Muscle layer of colon (tissue), 2 donors: ENCODE data around the gene CTNND2.

Source experiments
- H3K27ac ChIP-seq: one replicate; pipeline ENCODE4 v1.7.0; 2013; ENCODE audit warnings: low read depth, mild to moderate bottlenecking, low read length, moderate library complexity
- H3K27me3 ChIP-seq, 2 donors: one replicate each; pipeline ENCODE4 v1.7.0; 2013; ENCODE audit warnings: low read length in 2 of 2, mild to moderate bottlenecking in 2 of 2; ENCODE audit not compliant: insufficient read depth in 2 of 2, control insufficient read depth in 1 of 2
- H3K36me3 ChIP-seq: one replicate; pipeline ENCODE4 v1.7.0; 2013; ENCODE audit warnings: mild to moderate bottlenecking, low read length; ENCODE audit not compliant: insufficient read depth
- H3K4me1 ChIP-seq: one replicate; pipeline ENCODE4 v1.7.0; 2013; ENCODE audit warnings: mild to moderate bottlenecking, low read length; ENCODE audit not compliant: insufficient read depth
- H3K4me3 ChIP-seq, 2 donors: one replicate each; pipeline ENCODE4 v1.7.0; 2013; ENCODE audit warnings: low read length in 2 of 2, low read depth in 1 of 2, mild to moderate bottlenecking in 1 of 2, moderate library complexity in 1 of 2
- H3K9ac ChIP-seq: one replicate; pipeline ENCODE4 v1.7.0; 2013; ENCODE audit warnings: low read length
- H3K9me3 ChIP-seq: one replicate; pipeline ENCODE4 v1.7.0; 2013; ENCODE audit warnings: mild to moderate bottlenecking, low read length
- donor health status: abdominal sarcoma.
- donor health status: Adenocarcinoma of cecum.

The CTNND2 gene

GRCh38 chr5:11306365-11306764, 597.9 kb downstream of the CTNND2 start:
- no peak overlapping the region for H3K27ac ChIP-seq
- H3K9ac ChIP-seq = no peak overlapping the region
- no peaks in the 10 kb centered on the region for H3K4me1 ChIP-seq
- no peaks in the 10 kb centered on the region for H3K36me3 ChIP-seq
- no peaks in the 10 kb centered on the region for H3K27me3 ChIP-seq
- H3K9me3 ChIP-seq = no peaks in the 10 kb centered on the region
- no peak overlapping the region for H3K4me3 ChIP-seq

GRCh38 chr5:11305245-11305644, 599.0 kb downstream of the CTNND2 start:
- Histone ChIP-seq H3K4me1 (no peaks in the 10 kb centered on the region), H3K27ac (no peak overlapping the region), H3K27me3 (no peaks in the 10 kb centered on the region)

GRCh38 chr5:11304641-11305040, 599.6 kb downstream of the CTNND2 start:
- Histone ChIP-seq H3K36me3 (no peaks in the 10 kb centered on the region), H3K4me1 (no peaks in the 10 kb centered on the region), H3K27me3 (no peaks in the 10 kb centered on the region), H3K27ac (no peak overlapping the region), H3K4me3 (no peak overlapping the region), H3K9me3 (no peaks in the 10 kb centered on the region), H3K9ac (no peak overlapping the region)

More at GRCh38 chr5:11305245-11305644, 599.0 kb downstream of the CTNND2 start:
- no peaks in the 10 kb centered on the region for H3K36me3 ChIP-seq
- H3K9ac ChIP-seq = no peak overlapping the region
- H3K9me3 ChIP-seq = no peaks in the 10 kb centered on the region
- H3K4me3 ChIP-seq = no peak overlapping the region

- Histone ChIP-seq H3K27ac (no peak overlapping the region), H3K4me1 (no peaks in the 10 kb centered on the region), H3K4me3 (no peak overlapping the region), H3K9ac (no peak overlapping the region), H3K9me3 (no peaks in the 10 kb centered on the region), H3K27me3 (no peaks in the 10 kb centered on the region), H3K36me3 (no peaks in the 10 kb centered on the region)
These were observed 601.6 kb downstream of the CTNND2 start for GRCh38 chr5:11302663-11303062.

GRCh38 chr5:11301171-11301570, 603.1 kb downstream of the CTNND2 start:
- Histone ChIP-seq H3K9me3 (no peaks in the 10 kb centered on the region), H3K4me1 (no peaks in the 10 kb centered on the region), H3K27me3 (no peaks in the 10 kb centered on the region), H3K36me3 (no peaks in the 10 kb centered on the region), H3K4me3 (no peak overlapping the region), H3K9ac (no peak overlapping the region), H3K27ac (no peak overlapping the region)

DNA sequence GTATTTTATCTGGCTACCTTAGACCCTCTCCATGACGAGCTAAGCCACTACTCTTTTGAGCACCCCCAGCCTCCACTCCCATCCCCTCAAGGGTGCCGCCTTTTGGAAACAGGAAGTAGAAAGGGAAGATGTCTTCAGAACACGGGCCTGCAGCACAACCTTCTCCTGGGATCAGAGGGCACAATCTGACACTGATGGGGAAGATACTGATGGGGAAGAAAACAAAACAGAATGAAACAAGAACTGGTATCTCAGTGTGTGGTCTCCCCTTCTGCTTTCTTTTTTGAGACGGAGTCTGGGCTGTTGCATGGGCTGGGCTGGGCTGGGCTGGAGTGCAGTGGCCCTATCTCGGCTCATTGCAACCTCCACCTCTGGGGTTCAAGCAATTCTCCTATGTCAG, 603.5 kb downstream of the CTNND2 start:
- Histone ChIP-seq H3K9ac (no peak overlapping the region), H3K27ac (no peak overlapping the region), H3K4me1 (no peaks in the 10 kb centered on the region), H3K4me3 (no peak overlapping the region), H3K27me3 (no peaks in the 10 kb centered on the region), H3K36me3 (no peaks in the 10 kb centered on the region), H3K9me3 (no peaks in the 10 kb centered on the region)

DNA sequence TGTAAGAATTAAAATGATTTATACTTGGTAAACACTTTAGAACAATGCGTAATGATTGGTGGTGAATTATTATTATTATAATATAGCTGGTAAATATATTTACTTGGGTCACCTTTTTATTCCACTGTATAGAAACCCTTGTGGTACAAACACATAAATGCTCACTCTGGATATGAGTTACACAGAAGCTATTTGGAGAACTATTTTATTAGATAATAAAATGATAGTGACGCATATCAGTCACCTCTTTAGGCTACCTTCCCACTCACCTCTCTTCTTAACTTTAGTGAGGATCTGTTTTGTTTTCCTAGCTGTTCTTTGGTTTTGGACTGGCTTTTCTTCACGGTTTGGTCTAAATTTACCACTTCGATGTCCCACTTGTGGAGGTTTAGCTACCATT, 605.4 kb downstream of the CTNND2 start:
- Histone ChIP-seq H3K4me3 (no peak overlapping the region), H3K9ac (no peak overlapping the region), H3K27me3 (no peaks in the 10 kb centered on the region), H3K36me3 (no peaks in the 10 kb centered on the region), H3K4me1 (no peaks in the 10 kb centered on the region), H3K9me3 (no peaks in the 10 kb centered on the region), H3K27ac (no peak overlapping the region)

DNA sequence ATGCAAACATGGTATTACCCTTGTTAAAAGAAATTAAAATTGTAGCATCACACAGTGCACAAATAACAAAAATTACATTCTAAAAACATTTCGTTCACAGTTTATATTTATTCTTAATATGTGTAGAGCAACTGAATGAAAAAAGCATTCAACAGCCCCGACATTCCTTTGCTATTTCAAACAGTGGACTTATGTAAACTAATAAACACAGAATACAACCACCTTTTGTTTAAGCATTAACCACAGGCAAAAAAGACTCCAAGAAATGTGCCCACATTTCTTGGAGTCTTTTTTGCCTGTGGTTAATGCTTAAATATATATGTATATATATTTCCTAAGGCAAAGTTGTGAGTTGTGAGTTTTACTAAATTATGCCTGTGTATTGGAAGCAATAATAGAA, 610.7 kb downstream of the CTNND2 start:
- Histone ChIP-seq H3K27ac (no peak overlapping the region), H3K9ac (no peak overlapping the region), H3K9me3 (no peaks in the 10 kb centered on the region), H3K4me3 (no peak overlapping the region), H3K4me1 (no peaks in the 10 kb centered on the region), H3K36me3 (no peaks in the 10 kb centered on the region), H3K27me3 (no peaks in the 10 kb centered on the region)

GRCh38 chr5:11292648-11293356, 611.4 kb downstream of the CTNND2 start:
- Histone ChIP-seq H3K36me3 (no peaks in the 10 kb centered on the region), H3K9ac (no peak overlapping the region), H3K27ac (no peak overlapping the region), H3K4me3 (no peak overlapping the region), H3K4me1 (no peaks in the 10 kb centered on the region), H3K9me3 (no peaks in the 10 kb centered on the region), H3K27me3 (no peaks in the 10 kb centered on the region)

- Histone ChIP-seq H3K4me1 (no peaks in the 10 kb centered on the region), H3K4me3 (no peak overlapping the region), H3K27ac (no peak overlapping the region), H3K9me3 (no peaks in the 10 kb centered on the region), H3K9ac (no peak overlapping the region), H3K27me3 (no peaks in the 10 kb centered on the region), H3K36me3 (no peaks in the 10 kb centered on the region)
These were observed 614.5 kb downstream of the CTNND2 start for GRCh38 chr5:11289733-11290132.

DNA sequence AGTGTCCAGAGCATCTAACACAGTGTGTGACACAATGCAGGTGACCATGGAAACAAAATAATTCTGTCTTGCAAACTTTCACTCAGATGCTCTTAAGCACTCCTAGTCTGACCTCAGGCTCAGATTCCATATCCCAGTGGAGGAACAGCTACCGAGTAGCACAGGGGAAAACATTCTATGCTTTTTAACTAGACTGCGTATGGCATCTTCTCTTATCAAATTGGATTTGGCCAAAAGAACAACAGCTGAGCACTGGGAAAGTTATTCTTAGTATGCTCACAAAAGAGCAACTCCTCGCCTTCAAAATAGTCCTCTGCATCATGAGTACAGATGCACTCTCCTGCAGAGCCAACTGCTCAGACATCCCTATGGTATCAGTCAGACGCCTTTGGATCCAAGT, 615.0 kb downstream of the CTNND2 start:
- Histone ChIP-seq H3K27me3 (no peaks in the 10 kb centered on the region), H3K4me1 (no peaks in the 10 kb centered on the region), H3K9ac (no peak overlapping the region), H3K27ac (no peak overlapping the region), H3K4me3 (no peak overlapping the region), H3K9me3 (no peaks in the 10 kb centered on the region), H3K36me3 (no peaks in the 10 kb centered on the region)

DNA sequence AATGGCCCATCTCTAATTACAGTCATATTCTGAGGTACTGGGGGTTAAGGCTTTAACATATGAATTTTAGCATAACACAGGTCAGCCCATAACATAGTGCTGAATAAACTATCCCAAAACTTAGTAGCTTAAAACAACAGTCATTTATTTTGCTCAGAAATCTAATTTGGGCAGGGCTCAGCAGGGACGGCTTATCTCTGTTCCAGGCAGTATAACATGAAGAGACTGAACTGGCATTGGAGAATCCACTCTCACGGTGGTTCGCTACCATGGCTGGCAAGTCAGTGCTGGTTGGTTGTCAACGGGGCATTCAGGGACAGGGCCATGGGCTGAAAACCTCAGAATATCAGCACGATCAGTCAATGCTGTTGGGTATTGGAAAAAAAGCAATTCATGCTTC, 622.4 kb downstream of the CTNND2 start:
- Histone ChIP-seq H3K27ac (no peak overlapping the region), H3K4me3 (no peak overlapping the region), H3K9me3 (no peaks in the 10 kb centered on the region), H3K9ac (no peak overlapping the region), H3K27me3 (no peaks in the 10 kb centered on the region), H3K4me1 (no peaks in the 10 kb centered on the region), H3K36me3 (no peaks in the 10 kb centered on the region)
